ENCODE data around the gene HCN1.
"Not testable (repeated sequence)": the region's sequence is repeated elsewhere in the genome, so short reads cannot be mapped to it uniquely, and the experiment has no call there.

The HCN1 gene

GRCh38 chr5:45609661-45610060 is 86.5 kb downstream of the HCN1 start:
- no peak for DNase-seq

GRCh38 chr5:45604092-45604491 is 92.1 kb downstream of the HCN1 start:
- DNase-seq, result no peak

- DNase-seq, result no peak
Observed at GRCh38 chr5:45601424-45601823, 94.8 kb downstream of the HCN1 start.

- no peak for DNase-seq
Observed at GRCh38 chr5:45596320-45596719, 99.9 kb downstream of the HCN1 start.

- not testable (repeated sequence) for DNase-seq
Observed at GRCh38 chr5:45586001-45586400, 110.2 kb downstream of the HCN1 start.

GRCh38 chr5:45578270-45578669 is 117.9 kb downstream of the HCN1 start:
- no peak for DNase-seq

GRCh38 chr5:45568813-45569212 is 127.4 kb downstream of the HCN1 start:
- DNase-seq, result no peak

GRCh38 chr5:45542421-45542820 is 153.8 kb downstream of the HCN1 start:
- DNase-seq, result no peak

GRCh38 chr5:45533663-45534062 is 162.5 kb downstream of the HCN1 start:
- no peak for DNase-seq

- DNase-seq, result no peak
Observed at GRCh38 chr5:45532826-45533624, 163.2 kb downstream of the HCN1 start.

- peak; percentile 1 for DNase-seq
Observed at GRCh38 chr5:45521067-45521466, 175.1 kb downstream of the HCN1 start.

GRCh38 chr5:45512521-45512920 is 183.7 kb downstream of the HCN1 start:
- DNase-seq, result no peak

- no peak for DNase-seq
Observed at GRCh38 chr5:45509371-45509770, 186.8 kb downstream of the HCN1 start.

- DNase-seq, result no peak
Observed at GRCh38 chr5:45508135-45508534, 188.0 kb downstream of the HCN1 start.

- no peak for DNase-seq
Observed at GRCh38 chr5:45507178-45507577, 189.0 kb downstream of the HCN1 start.

GRCh38 chr5:45499006-45499405 is 197.2 kb downstream of the HCN1 start:
- not testable (repeated sequence) for DNase-seq

GRCh38 chr5:45491368-45491767 is 204.8 kb downstream of the HCN1 start:
- DNase-seq, result no peak

- no peak for DNase-seq
Observed at GRCh38 chr5:45484781-45485180, 211.4 kb downstream of the HCN1 start.

- DNase-seq, result no peak
Observed at GRCh38 chr5:45454114-45454513, 242.1 kb downstream of the HCN1 start.

GRCh38 chr5:45444856-45445255 is 251.3 kb downstream of the HCN1 start:
- DNase-seq, result not testable (repeated sequence)

- no peak for DNase-seq
Observed at GRCh38 chr5:45440466-45440865, 255.7 kb downstream of the HCN1 start.

- DNase-seq, result no peak
Observed at GRCh38 chr5:45437752-45438151, 258.4 kb downstream of the HCN1 start.

GRCh38 chr5:45417285-45417998 is 278.7 kb downstream of the HCN1 start:
- no peak for DNase-seq

All from KG1 (cell line).